Measurements from ENCODE around the gene HERPUD1. TPM values are rescaled to one million over a fixed set of nuclear protein-coding genes. Genes with fewer than 3 reads are reported as not detected.

The HERPUD1 gene
- total and polyA plus RNA-seq, 2 of the 8 experiments (the other 6 are each of a cell fraction or from before 2014, with no cell fraction given) = 23.3 to 34.7 TPM

- no peaks in the 10 kb centered on the region for H3K9me3 ChIP-seq (ENCODE audit: insufficient read depth in 2 of 2, low read depth in 1 of 2, low read length in 1 of 2)
- no peak overlapping the region for H3K23ac ChIP-seq (ENCODE audit: insufficient read length)
- peaks cover 0 to 6% (median under 1%) of the 10 kb centered on the region in 4 experiments; a peak in 4 of 7 replicates for H3K27me3 ChIP-seq (replicated peaks in 1 of 4; ENCODE audit: control insufficient read depth in 3 of 4, extremely low read depth in 1 of 4, insufficient read depth in 3 of 4, low read length in 3 of 4)
- ChIA-PET CTCF (ENCODE audit: partially characterized antibody) (interaction anchor here (1.1 to 8.1 kb wide), 7 partner anchors 12 to 62 kb away, joined by 4 to 67 read pairs (median 5); no protein-coding TSS in a partner anchor), POLR2A (ENCODE audit: partially characterized antibody) (no interaction called here)
- no peaks in the 10 kb centered on the region for H3K23me2 ChIP-seq (ENCODE audit: low read depth, low read length)
- no peak overlapping the region for H2AFZ ChIP-seq (ENCODE audit: low read length)
- H4K20me1 ChIP-seq (replicated peaks in 1 of 2; ENCODE audit: control insufficient read depth in 1 of 2, insufficient read depth in 2 of 2, low read length in 2 of 2) = no peaks in the 10 kb centered on the region
- no peak overlapping the region for H2BK12ac ChIP-seq (ENCODE audit: low read depth, low read length)
- H2BK20ac ChIP-seq (ENCODE audit: low read length) = no peak overlapping the region
- TF ChIP-seq CBX8 (IDR thresholded peaks at IDR 0.05; ENCODE audit: borderline replicate concordance, low read depth, low read length) (no peak), SIN3A (conservative IDR thresholded peaks at IDR 0.05 in 1 of 2, IDR thresholded peaks at IDR 0.05 in 1 of 2; ENCODE audit: low read depth in 1 of 2, low read length in 2 of 2) (no peak), SP4 (IDR thresholded peaks at IDR 0.05; ENCODE audit: low read length) (no peak), EZH2 (IDR thresholded peaks at IDR 0.05; ENCODE audit: low read depth, low read length, severe bottlenecking) (no peak), POU5F1 (IDR thresholded peaks at IDR 0.05; ENCODE audit: low read depth, low read length) (no peak), SUZ12 (IDR thresholded peaks at IDR 0.05; ENCODE audit: low read length) (no peak), ASH2L (IDR thresholded peaks at IDR 0.05; ENCODE audit: low read length) (no peak), TBP (IDR thresholded peaks at IDR 0.05; ENCODE audit: low read depth, low read length) (no peak), SP1 (IDR thresholded peaks at IDR 0.05; ENCODE audit: low read depth, low read length) (no peak)
- no peak overlapping the region for H3K27ac ChIP-seq (ENCODE audit: low read depth, low read length)
- H3K36me3 ChIP-seq (ENCODE audit: control insufficient read depth in 2 of 4, insufficient read depth in 4 of 4, low read length in 3 of 4) = no peaks in the 10 kb centered on the region
- no peaks in the 10 kb centered on the region for H3K79me2 ChIP-seq (ENCODE audit: control insufficient read depth in 1 of 2, insufficient read depth in 2 of 2, low read length in 2 of 2)
- 81% methylated on average over 9 of the region's 9 CpGs; no CpG with 5 or more reads in 1 of the 2 experiments for WGBS, 2 experiments (ENCODE audit: extremely low coverage in 1 of 2, insufficient coverage in 1 of 2, insufficient read length in 1 of 2, insufficient replicate concordance in 2 of 2, low coverage in 1 of 2, low lambda C conversion rate in 2 of 2, missing lambda C conversion rate in 1 of 2)
- no peaks in the 10 kb centered on the region for H3K4me1 ChIP-seq (replicated peaks in 1 of 4; ENCODE audit: control insufficient read depth in 3 of 4, insufficient read depth in 4 of 4, low read length in 3 of 4)
- H3K4me3 ChIP-seq (ENCODE audit: extremely low read depth in 1 of 4, insufficient read depth in 2 of 4, low read depth in 3 of 4, low read length in 4 of 4) = no peak overlapping the region
- H3K4ac ChIP-seq (replicated peaks; ENCODE audit: insufficient read length, low read depth, low read length) = no peak overlapping the region
- no peak overlapping the region for H4K91ac ChIP-seq (replicated peaks; ENCODE audit: insufficient read length, low read length)
- no peak overlapping the region for H3K18ac ChIP-seq (ENCODE audit: extremely low read depth, low read length)
- H2BK15ac ChIP-seq (ENCODE audit: low read length) = no peak overlapping the region; the same call in 1 of the 2 replicates
- no peak overlapping the region for H3K4me2 ChIP-seq (ENCODE audit: insufficient read depth in 1 of 2, low read depth in 2 of 2, low read length in 2 of 2)
- H3K79me1 ChIP-seq (ENCODE audit: low read depth, low read length) = no peaks in the 10 kb centered on the region
- H3K56ac ChIP-seq (replicated peaks; ENCODE audit: insufficient read length, low read depth, low read length) = no peak overlapping the region
- no peak overlapping the region for H2AK5ac ChIP-seq (ENCODE audit: low read depth, low read length)
- no peak for DNase-seq (ENCODE audit: low read depth in 1 of 2, low spot score in 2 of 2)
- no peak overlapping the region for H3K14ac ChIP-seq (ENCODE audit: insufficient read length)
- H4K5ac ChIP-seq (ENCODE audit: insufficient read length, low read depth, low read length) = no peak overlapping the region
- no peak overlapping the region for H3K9ac ChIP-seq (replicated peaks in 1 of 4; ENCODE audit: extremely low read depth in 1 of 4, low read depth in 3 of 4, low read length in 3 of 4)
- H2BK120ac ChIP-seq (replicated peaks; ENCODE audit: low read depth, low read length) = no peak overlapping the region
- no peak for FAIRE-seq
- no peak overlapping the region for H4K8ac ChIP-seq (ENCODE audit: extremely low read depth, insufficient read depth, low read length)
- H2BK5ac ChIP-seq (ENCODE audit: low read depth, low read length) = no peak overlapping the region
Observed at GRCh38 chr16:56983211-56983751, 51.3 kb downstream of the HERPUD1 start.
